SU-DHL-6 (cell line): ENCODE measurements around the gene PXMP4.
A peak's percentile ranks its signal among the peaks of the same experiment; 100 is the strongest.

Experiments used
- H2AFZ ChIP-seq: fragments of 200-600 bp; sonication (generic); 2 replicates; pipeline ENCODE4 v1.6.1; 2014; ENCODE audit warnings: low read depth, mild to moderate bottlenecking, moderate library complexity, mixed read lengths, antibody characterized with exemption, low read length; ENCODE audit not compliant: severe bottlenecking
- H3F3A ChIP-seq: fragments of 200-600 bp; shearing (Covaris generic); 2 replicates; pipeline ENCODE4 v1.6.0; 2016; ENCODE audit warnings: antibody characterized with exemption, mild to moderate bottlenecking; ENCODE audit not compliant: insufficient read depth
- H3K27ac ChIP-seq: fragments of 200-600 bp; sonication (generic); 2 replicates; pipeline ENCODE4 v1.5.1; 2016; ENCODE audit warnings: low read depth, mild to moderate bottlenecking, low read length, moderate library complexity, mixed read lengths
- H3K27me3 ChIP-seq: fragments of 200-600 bp; sonication (generic), shearing (Covaris generic); 2 replicates; pipeline ENCODE4 v1.6.0; 2014; ENCODE audit warnings: mild to moderate bottlenecking, low read length
- H3K36me3 ChIP-seq: fragments of 200-600 bp; sonication (generic); 2 replicates; pipeline ENCODE4 v1.6.1; 2014; ENCODE audit warnings: mild to moderate bottlenecking, low read length, mixed read lengths
- H3K4me2 ChIP-seq: fragments of 300-600, 200-600 bp; shearing (Covaris generic), sonication (generic); 2 replicates; pipeline ENCODE4 v1.6.0; 2014; ENCODE audit warnings: low read length, low read depth, mild to moderate bottlenecking; ENCODE audit not compliant: poor library complexity, severe bottlenecking
- H3K4me3 ChIP-seq: fragments of 200-600 bp; sonication (generic); 2 replicates; pipeline ENCODE4 v1.5.1; 2014; ENCODE audit warnings: antibody characterized with exemption, low read length, mild to moderate bottlenecking, mixed read lengths; ENCODE audit not compliant: insufficient read depth, poor library complexity, severe bottlenecking
- H3K79me2 ChIP-seq: fragments of 200-600 bp; sonication (generic); 2 replicates; pipeline ENCODE4 v1.6.1; 2014; ENCODE audit warnings: mild to moderate bottlenecking, low read length, moderate library complexity; ENCODE audit not compliant: insufficient read depth
- H3K9ac ChIP-seq: fragments of 200-600 bp; sonication (generic); 2 replicates; pipeline ENCODE4 v1.7.0; 2014; ENCODE audit warnings: mild to moderate bottlenecking, low read length
- H3K9me2 ChIP-seq: fragments of 200-600 bp; sonication (generic); replicated peaks from 2 replicates; pipeline ENCODE4 v1.6.1; 2014; ENCODE audit warnings: low read length; ENCODE audit not compliant: insufficient read depth
- H3K9me3 ChIP-seq: fragments of 200-600 bp; sonication (generic); 2 replicates; pipeline ENCODE4 v1.6.1; 2014; ENCODE audit warnings: low read length, mixed read lengths; ENCODE audit not compliant: insufficient read depth
- H4K20me1 ChIP-seq: fragments of 200-600 bp; sonication (generic); 2 replicates; pipeline ENCODE4 v1.6.1; 2014; ENCODE audit warnings: low read depth, mild to moderate bottlenecking, antibody characterized with exemption, low read length, moderate library complexity, mixed read lengths
- EZH2phosphoT487 ChIP-seq: fragments of 200-600 bp; sonication (generic), shearing (Covaris generic); conservative IDR thresholded peaks from 2 replicates; pipeline ENCODE4 v1.6.1; 2018; ENCODE audit warnings: mild to moderate bottlenecking, antibody characterized with exemption, low read length, moderate library complexity, mixed read lengths
- TF ChIP-seq, protein P1 (sequence below): fragments of 200-600 bp; sonication (generic); IDR thresholded peaks from one replicate; pipeline ENCODE4 v1.5.1; 2017; ENCODE audit warnings: antibody characterized with exemption, mild to moderate bottlenecking, low read length, moderate library complexity; ENCODE audit not compliant: insufficient read depth, poor library complexity, severe bottlenecking

The PXMP4 gene

DNA sequence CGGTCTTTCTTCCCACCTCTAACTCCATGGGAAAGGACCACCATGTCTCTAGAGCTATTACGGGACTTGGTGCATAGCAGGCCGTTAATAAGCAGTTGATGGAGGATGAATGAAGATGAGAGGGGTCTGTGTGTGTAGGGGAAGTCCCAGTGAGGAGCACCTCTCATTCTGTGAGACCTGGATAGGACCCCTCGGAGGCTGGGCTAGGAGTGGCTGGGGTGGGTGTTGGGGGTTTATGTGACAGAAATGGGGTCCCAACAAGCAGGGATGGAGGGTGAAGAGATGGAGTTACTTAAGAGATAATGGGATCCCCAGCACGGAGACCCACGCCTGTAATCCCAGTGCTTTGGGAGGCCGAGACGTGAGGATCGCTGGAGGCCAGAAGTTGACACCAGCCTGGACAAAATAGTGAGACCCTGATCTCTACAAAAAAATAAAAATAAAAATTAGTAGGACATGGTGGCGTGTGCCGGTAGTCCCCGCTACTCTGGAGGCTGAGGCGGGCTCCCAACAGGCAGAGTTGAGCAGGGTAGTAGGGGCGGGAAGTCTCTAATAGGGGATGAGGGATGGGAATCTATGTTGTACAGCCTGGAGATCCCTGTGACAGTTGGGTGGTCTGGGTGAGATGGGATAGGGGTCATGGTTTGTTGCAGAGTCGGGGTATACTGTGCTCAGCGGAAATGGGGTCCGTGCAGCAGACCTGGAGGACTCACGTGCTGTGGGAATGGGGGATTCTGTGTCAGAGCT, 11.0 kb upstream of the PXMP4 start:
- H3K36me3 ChIP-seq = no peaks in the 10 kb centered on the region
- peak overlapping the region; percentile 61 for H3K4me2 ChIP-seq
- H4K20me1 ChIP-seq = no peaks in the 10 kb centered on the region
- no peaks in the 10 kb centered on the region for H3K27me3 ChIP-seq
- H2AFZ ChIP-seq = peak overlapping the region; percentile 79
- H3K4me3 ChIP-seq = peak overlapping the region; percentile 33
- H3K9ac ChIP-seq = peak overlapping the region; percentile 59
- no peak for TF ChIP-seq EZH2phosphoT487
- TF ChIP-seq, protein P1, sequence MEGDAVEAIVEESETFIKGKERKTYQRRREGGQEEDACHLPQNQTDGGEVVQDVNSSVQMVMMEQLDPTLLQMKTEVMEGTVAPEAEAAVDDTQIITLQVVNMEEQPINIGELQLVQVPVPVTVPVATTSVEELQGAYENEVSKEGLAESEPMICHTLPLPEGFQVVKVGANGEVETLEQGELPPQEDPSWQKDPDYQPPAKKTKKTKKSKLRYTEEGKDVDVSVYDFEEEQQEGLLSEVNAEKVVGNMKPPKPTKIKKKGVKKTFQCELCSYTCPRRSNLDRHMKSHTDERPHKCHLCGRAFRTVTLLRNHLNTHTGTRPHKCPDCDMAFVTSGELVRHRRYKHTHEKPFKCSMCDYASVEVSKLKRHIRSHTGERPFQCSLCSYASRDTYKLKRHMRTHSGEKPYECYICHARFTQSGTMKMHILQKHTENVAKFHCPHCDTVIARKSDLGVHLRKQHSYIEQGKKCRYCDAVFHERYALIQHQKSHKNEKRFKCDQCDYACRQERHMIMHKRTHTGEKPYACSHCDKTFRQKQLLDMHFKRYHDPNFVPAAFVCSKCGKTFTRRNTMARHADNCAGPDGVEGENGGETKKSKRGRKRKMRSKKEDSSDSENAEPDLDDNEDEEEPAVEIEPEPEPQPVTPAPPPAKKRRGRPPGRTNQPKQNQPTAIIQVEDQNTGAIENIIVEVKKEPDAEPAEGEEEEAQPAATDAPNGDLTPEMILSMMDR = no peak
- peaks cover 7% of the 10 kb centered on the region; the same call in 1 of the 2 replicates for H3K9me3 ChIP-seq
- H3K27ac ChIP-seq = peak overlapping the region; percentile 98
- no peaks in the 10 kb centered on the region; the same call in 1 of the 2 replicates for H3K79me2 ChIP-seq
- peaks cover 30% of the 10 kb centered on the region for H3F3A ChIP-seq
- H3K9me2 ChIP-seq = no peaks in the 10 kb centered on the region

DNA sequence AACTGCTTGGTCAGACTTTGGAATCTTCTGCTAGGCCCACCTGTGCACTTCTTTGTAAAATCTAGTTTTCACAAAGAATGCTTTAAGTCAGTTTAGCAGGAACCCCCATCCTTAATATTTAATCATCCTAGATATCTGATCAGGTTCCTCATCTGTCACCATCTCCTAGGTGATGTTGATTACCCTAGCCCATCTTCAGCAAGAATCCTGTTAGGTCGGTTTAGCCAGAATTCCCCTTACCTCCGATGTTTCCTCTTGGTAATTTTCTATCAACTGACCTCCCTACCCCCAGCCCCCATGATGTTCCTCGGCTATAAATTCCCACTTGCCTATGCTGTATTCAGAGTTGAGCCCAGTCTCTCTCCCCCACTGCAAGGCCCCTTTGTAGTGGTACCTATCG, 9.0 kb upstream of the PXMP4 start:
- no peaks in the 10 kb centered on the region for H3K79me2 ChIP-seq
- no peaks in the 10 kb centered on the region for H3K36me3 ChIP-seq
- peaks cover 25% of the 10 kb centered on the region for H3F3A ChIP-seq
- no peak overlapping the region for H3K4me2 ChIP-seq
- H3K9me3 ChIP-seq = no peaks in the 10 kb centered on the region
- no peak overlapping the region for H3K27ac ChIP-seq
- no peaks in the 10 kb centered on the region for H3K9me2 ChIP-seq
- no peak overlapping the region for H3K9ac ChIP-seq
- no peaks in the 10 kb centered on the region for H4K20me1 ChIP-seq
- H2AFZ ChIP-seq = no peak overlapping the region
- TF ChIP-seq EZH2phosphoT487 = no peak
- TF ChIP-seq, protein P1 = no peak
- H3K4me3 ChIP-seq = no peak overlapping the region
- H3K27me3 ChIP-seq = no peaks in the 10 kb centered on the region

DNA sequence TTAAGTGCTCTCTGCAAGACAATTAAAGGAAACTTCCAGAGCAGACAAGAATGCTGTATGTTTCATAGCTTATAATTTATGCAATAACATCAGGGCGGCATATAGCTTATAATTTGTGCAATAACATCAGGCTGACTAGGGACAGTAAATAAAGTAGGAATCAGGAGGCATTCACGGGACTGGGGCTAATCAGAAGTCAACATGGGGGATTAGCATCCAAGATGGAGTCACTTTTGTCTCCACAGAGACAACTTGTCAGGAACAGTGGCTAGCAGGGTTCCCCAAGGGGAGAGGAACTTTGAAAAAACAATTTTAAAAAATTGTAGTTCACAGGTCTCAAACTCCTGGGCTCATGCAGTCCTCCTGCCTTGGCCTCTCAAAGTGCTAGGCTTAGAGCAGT, 8.4 kb upstream of the PXMP4 start:
- Histone ChIP-seq H3K9me3 (no peaks in the 10 kb centered on the region), H3F3A (peaks cover 19% of the 10 kb centered on the region), H3K27ac (no peak overlapping the region), H3K4me3 (no peak overlapping the region), H3K36me3 (no peaks in the 10 kb centered on the region), H4K20me1 (no peaks in the 10 kb centered on the region), H3K9me2 (no peaks in the 10 kb centered on the region), H3K9ac (no peak overlapping the region), H2AFZ (no peak overlapping the region), H3K27me3 (no peaks in the 10 kb centered on the region), H3K4me2 (no peak overlapping the region), H3K79me2 (no peaks in the 10 kb centered on the region)
- TF ChIP-seq, protein P1 = no peak
- no peak for TF ChIP-seq EZH2phosphoT487
